HCT116 (cell line): ENCODE results near the gene ARL4A. TPM values are rescaled to one million over a fixed set of nuclear protein-coding genes. Genes with fewer than 3 reads are reported as not detected.
"Not testable (repeated sequence)": the region's sequence is repeated elsewhere in the genome, so short reads cannot be mapped to it uniquely, and the experiment has no call there.

Source experiments
- ATAC-seq: fragments of 200-7000 bp; cut with Tn5 transposase; 2 replicates; pipeline ENCODE4 v1.9.1; 2020; ENCODE audit warnings: mild to moderate bottlenecking, moderate library complexity
- BruUV-seq: library from RNA; stranded (reverse); fragments of 400-500 nt; replicated peaks from 2 replicates; lab custom pipeline; 2021; lab: Mats Ljungman, UMichigan
- CTCF ChIA-PET: fragments of 300-600 bp; sonication (Branson Sonifier 250); formaldehyde crosslinking; loops from one replicate; lab custom pipeline; 2021; ENCODE audit warnings: antibody characterized with exemption; lab: Charles Lee
- POLR2A ChIA-PET: fragments of 300-600, 350-600 bp; sonication (Branson Sonifier 250); formaldehyde crosslinking; loops from one replicate; lab custom pipeline; 2021; ENCODE audit warnings: antibody characterized with exemption; lab: Charles Lee
- RAD21 ChIA-PET, 2 experiments: fragments of 300-600 bp; sonication (Branson Sonifier 250); formaldehyde crosslinking; loops; one replicate each; lab custom pipeline; 2023; ENCODE audit warnings: low total read pairs in 2 of 2; ENCODE audit not compliant: uncharacterized antibody in 2 of 2, unreplicated experiment in 2 of 2, low non-redundant PET in 1 of 2; lab: Charles Lee
- DNase-seq: peaks from one replicate; pipeline ENCODE4 v3.0.0-alpha.2; 2010; ENCODE audit warnings: low read depth, low spot score
- H2AFZ ChIP-seq: fragments of 200-600 bp; shearing (Covaris generic), sonication (generic); 2 replicates; pipeline ENCODE4 v1.6.1; 2017; ENCODE audit warnings: low read depth, mixed run types, mixed read lengths, antibody characterized with exemption, low read length; ENCODE audit not compliant: poor library complexity, severe bottlenecking
- H3K27ac ChIP-seq: 2 replicates; pipeline ENCODE4 v1.5.1; 2012; ENCODE audit warnings: low read depth, low read length
- H3K27me3 ChIP-seq: fragments of 200-600 bp; sonication (generic); 2 replicates; pipeline ENCODE4 v1.6.1; 2016; ENCODE audit warnings: mixed run types, low read length, mixed read lengths; ENCODE audit not compliant: insufficient read depth
- H3K36me3 ChIP-seq, 2 experiments: fragments of 200-500 bp in 1 of 2; fragments of 200-600 bp in 1 of 2; sonication (Bioruptor generic) in 1 of 2; sonication (generic) in 1 of 2; 2 replicates each; pipeline versions ENCODE4 v1.5.1 to v1.6.1; 2014 to 2016; ENCODE audit warnings: low read length in 2 of 2, inconsistent platforms in 1 of 2, mixed read lengths in 1 of 2, mixed run types in 1 of 2; ENCODE audit not compliant: insufficient read depth in 2 of 2, control insufficient read depth in 1 of 2
- H3K4me1 ChIP-seq, 2 experiments: fragments of 200-600 bp in 1 of 2; sonication (generic) in 1 of 2; 2 replicates each; pipeline versions ENCODE4 v1.5.1 to v1.6.1; 2012 to 2017; ENCODE audit warnings: low read length in 2 of 2, inconsistent platforms in 1 of 2, mild to moderate bottlenecking in 1 of 2, mixed read lengths in 1 of 2, mixed run types in 1 of 2, moderate library complexity in 1 of 2; ENCODE audit not compliant: insufficient read depth in 2 of 2, control insufficient read depth in 1 of 2
- H3K4me2 ChIP-seq: fragments of 200-600 bp; sonication (generic); 2 replicates; pipeline ENCODE4 v1.6.1; 2017; ENCODE audit warnings: mixed run types, low read length, mixed read lengths
- H3K4me3 ChIP-seq, 2 experiments: fragments of 200-600 bp in 1 of 2; sonication (generic) in 1 of 2; replicated peaks in 1 of 2; 2 replicates each; pipeline ENCODE4 v1.5.1; 2011 to 2016; ENCODE audit warnings: low read length in 2 of 2, control low read depth in 1 of 2, low read depth in 1 of 2, mild to moderate bottlenecking in 1 of 2, mixed read lengths in 1 of 2, mixed run types in 1 of 2
- H3K79me2 ChIP-seq: fragments of 200-600 bp; sonication (generic); 2 replicates; pipeline ENCODE4 v1.6.1; 2017; ENCODE audit warnings: mild to moderate bottlenecking, mixed run types, low read length, moderate library complexity, mixed read lengths; ENCODE audit not compliant: insufficient read depth
- H3K9ac ChIP-seq: fragments of 200-600 bp; sonication (generic); 2 replicates; pipeline ENCODE4 v1.6.1; 2016; ENCODE audit warnings: low read length, mixed read lengths
- H3K9me2 ChIP-seq: fragments of 200-600 bp; sonication (generic), shearing (Covaris generic); 2 replicates; pipeline ENCODE4 v1.6.1; 2017; ENCODE audit warnings: mixed run types, mild to moderate bottlenecking, moderate library complexity; ENCODE audit not compliant: insufficient read depth
- H3K9me3 ChIP-seq, 2 experiments: fragments of 200-500 bp in 1 of 2; fragments of 200-600 bp in 1 of 2; sonication (Bioruptor generic) in 1 of 2; sonication (generic) in 1 of 2; 2 replicates each; pipeline ENCODE4 v1.6.1; 2014 to 2017; ENCODE audit warnings: low read length in 2 of 2, mixed read lengths in 2 of 2, inconsistent platforms in 1 of 2, low read depth in 1 of 2, mild to moderate bottlenecking in 1 of 2, mixed run types in 1 of 2, moderate library complexity in 1 of 2; ENCODE audit not compliant: control insufficient read depth in 1 of 2, insufficient read depth in 1 of 2
- H4K20me1 ChIP-seq: fragments of 200-600 bp; sonication (generic), shearing (Covaris generic); 2 replicates; pipeline ENCODE4 v1.6.1; 2017; ENCODE audit warnings: mixed run types, mild to moderate bottlenecking, moderate library complexity; ENCODE audit not compliant: insufficient read depth
- ATF3 ChIP-seq: IDR thresholded peaks from 2 replicates; pipeline ENCODE4 v1.6.1; 2012
- CEBPB ChIP-seq: IDR thresholded peaks from 2 replicates; pipeline ENCODE4 v1.6.1; 2012; ENCODE audit warnings: low read depth
- EGR1 ChIP-seq: IDR thresholded peaks from 2 replicates; pipeline ENCODE4 v1.6.1; 2012; ENCODE audit warnings: low read depth
- EZH2 ChIP-seq: fragments of 200-600 bp; sonication (generic); IDR thresholded peaks from 2 replicates; pipeline ENCODE4 v1.6.1; 2017; ENCODE audit warnings: antibody characterized with exemption, mixed run types
- EZH2phosphoT487 ChIP-seq: fragments of 200-600 bp; IDR thresholded peaks from 2 replicates; pipeline ENCODE4 v1.6.1; 2018; ENCODE audit warnings: antibody characterized with exemption, borderline replicate concordance
- FOSL1 ChIP-seq: IDR thresholded peaks from 2 replicates; pipeline ENCODE4 v1.6.1; 2012; ENCODE audit warnings: low read depth
- JUND ChIP-seq: IDR thresholded peaks from 2 replicates; pipeline ENCODE4 v1.6.1; 2012
- RAD21 ChIP-seq: IDR thresholded peaks from 2 replicates; pipeline ENCODE4 v1.6.1; 2012; ENCODE audit warnings: low read depth, mild to moderate bottlenecking
- SP1 ChIP-seq: IDR thresholded peaks from 2 replicates; pipeline ENCODE4 v1.6.1; 2012; ENCODE audit warnings: low read depth
- SRF ChIP-seq: IDR thresholded peaks from 2 replicates; pipeline ENCODE4 v1.6.1; 2012; ENCODE audit warnings: low read depth
- TCF7L2 ChIP-seq: IDR thresholded peaks from 2 replicates; pipeline ENCODE4 v1.7.0; 2011; ENCODE audit warnings: borderline replicate concordance, inconsistent platforms; ENCODE audit not compliant: insufficient read depth, insufficient read length; ENCODE audit errors: extremely low read depth
- ZFX ChIP-seq: fragments of 450-650 bp; IDR thresholded peaks from 2 replicates; pipeline ENCODE4 v1.6.1; 2017
- ZNF274 ChIP-seq: fragments of 200-500 bp; sonication (Bioruptor generic); IDR thresholded peaks from 2 replicates; pipeline ENCODE4 v1.6.1; 2014; ENCODE audit warnings: mild to moderate bottlenecking, low read depth, low read length, inconsistent platforms
- intact Hi-C: fragments of 100-400 bp; cut with micrococcal nuclease; formaldehyde crosslinking; loops from 2 replicates; pipeline ENCODE4 v1.10.0; 2022
- total RNA-seq: library from RNA; stranded (reverse); gene quantifications from one replicate; pipeline ENCODE4 v1.2.1, GENCODE V29; 2021; ENCODE audit not compliant: unreplicated experiment

The ARL4A gene
- total RNA-seq, 1 experiment from 2014 or later: 44.6 TPM

DNA sequence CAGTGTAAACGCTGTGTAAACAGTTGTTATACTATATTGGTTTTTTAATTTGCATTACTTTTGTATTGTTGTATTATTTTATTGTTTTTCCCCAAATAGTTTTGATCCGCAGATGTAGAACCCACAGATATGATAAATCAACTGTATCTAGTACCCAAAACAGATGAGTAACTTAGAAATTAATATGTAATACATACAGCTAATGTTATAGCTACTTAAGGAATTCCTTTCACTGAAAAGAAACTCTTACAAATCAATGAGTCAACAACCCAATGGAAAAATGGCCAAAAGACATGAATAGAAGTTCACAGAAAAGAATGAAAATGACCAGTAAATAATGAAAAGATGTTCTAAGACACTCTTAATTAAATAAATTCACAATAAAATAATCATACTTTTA lies 32.3 kb upstream of the ARL4A start:
- Histone ChIP-seq H2AFZ (no peak overlapping the region), H3K4me3 (no peak overlapping the region), H3K9ac (no peak overlapping the region), H3K27ac (no peak overlapping the region), H3K79me2 (no peaks in the 10 kb centered on the region), H3K9me3 (no peaks in the 10 kb centered on the region), H3K4me1 (peaks cover 11 to 25% of the 10 kb centered on the region in 2 experiments), H3K4me2 (no peak overlapping the region), H4K20me1 (no peaks in the 10 kb centered on the region)
- no peak for ATAC-seq
- CTCF ChIA-PET: no interaction called here
- DNase-seq: no peak
- RAD21 ChIA-PET: no interaction called here
- no TSS peak for BruUV-seq
- TF ChIP-seq EZH2 (no peak), ZFX (no peak), ATF3 (no peak), CEBPB (no peak), EZH2phosphoT487 (no peak), RAD21 (no peak), ZNF274 (no peak)
- TF ChIP-seq, all 23 proteins: peak for 0
- H3K27me3 ChIP-seq: no peaks in the 10 kb centered on the region
- H3K36me3 ChIP-seq: no peaks in the 10 kb centered on the region
- POLR2A ChIA-PET: no interaction called here
- intact Hi-C loops: no loop called here
- no peaks in the 10 kb centered on the region for H3K9me2 ChIP-seq

GRCh38 chr7:12660423-12660822 lies 27.0 kb upstream of the ARL4A start:
- peak overlapping the region; percentile 78 for H2AFZ ChIP-seq

DNA sequence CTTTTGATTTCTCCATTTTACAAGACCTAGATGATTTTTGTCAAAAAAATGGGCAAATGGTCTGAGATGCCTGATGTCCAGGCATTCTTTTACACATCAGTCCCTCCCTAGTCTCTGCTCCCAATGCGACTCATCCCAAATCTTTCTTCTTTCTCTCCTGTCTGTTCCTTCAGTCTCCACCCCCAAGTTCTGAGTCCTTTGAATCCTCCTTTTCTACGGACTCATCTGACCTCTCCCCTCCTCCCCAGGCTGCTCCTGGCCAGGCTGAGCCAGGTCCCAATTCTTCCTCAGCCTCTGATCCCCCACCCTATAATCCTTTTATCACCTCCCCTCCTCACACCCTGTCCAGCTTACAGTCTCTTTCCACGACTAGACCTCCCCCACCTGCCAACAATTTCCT lies 26.4 kb upstream of the ARL4A start:
- H4K20me1 ChIP-seq, H3K9me3 ChIP-seq, H3K9me2 ChIP-seq, DNase-seq, H3K27me3 ChIP-seq, H3K36me3 ChIP-seq, H3K9ac ChIP-seq, intact Hi-C loops, H3K79me2 ChIP-seq, ATAC-seq, RAD21 ChIA-PET, POLR2A ChIA-PET, BruUV-seq: not testable (repeated sequence)
- H3K4me2 ChIP-seq: peak overlapping the region; percentile 74
- H3K4me3 ChIP-seq: peak overlapping the region in 1 of 2 experiments; percentile 37; a peak in 2 of 4 replicates
- H3K27ac ChIP-seq: peak overlapping the region; percentile 3; the same call in 1 of the 2 replicates
- H3K4me1 ChIP-seq: peaks cover 11 to 25% of the 10 kb centered on the region in 2 experiments
- CTCF ChIA-PET: interaction anchor here (0.8 kb wide), 1 partner anchor 14 kb away, joined by 3 read pairs; no protein-coding TSS in a partner anchor
- H2AFZ ChIP-seq: peak overlapping the region; percentile 78

More at GRCh38 chr7:12660423-12660822, 27.0 kb upstream of the ARL4A start:
- ATAC-seq: peak; percentile 95
- H4K20me1 ChIP-seq, POLR2A ChIA-PET, H3K27me3 ChIP-seq, H3K79me2 ChIP-seq, CTCF ChIA-PET, intact Hi-C loops, H3K9me2 ChIP-seq, BruUV-seq, RAD21 ChIA-PET, H3K9me3 ChIP-seq, H3K9ac ChIP-seq, H3K27ac ChIP-seq, H3K36me3 ChIP-seq: not testable (repeated sequence)
- TF ChIP-seq EGR1 (peak; percentile 53; the same call in 1 of the 2 replicates), JUND (peak; percentile 86), SRF (peak; percentile 84), ATF3 (peak; percentile 37; the same call in 1 of the 2 replicates), SP1 (peak; percentile 47), FOSL1 (peak; percentile 86), TCF7L2 (peak; percentile 80)
- peak; percentile 66 for DNase-seq
- Histone ChIP-seq H3K4me2 (peak overlapping the region; percentile 74), H3K4me3 (peak overlapping the region in 1 of 2 experiments; percentile 37; a peak in 2 of 4 replicates), H3K4me1 (peaks cover 11 to 25% of the 10 kb centered on the region in 2 experiments)
